H9 (cell line): ENCODE measurements around the gene GPLD1. TPM values are rescaled to one million over a fixed set of nuclear protein-coding genes. Genes with fewer than 3 reads are reported as not detected.

Source experiments
- DNase-seq: peaks from one replicate; pipeline ENCODE4 v3.0.0-alpha.2; 2017
- H2AFZ ChIP-seq: one replicate; pipeline ENCODE4 v1.6.1; 2013; ENCODE audit warnings: mild to moderate bottlenecking, low read length, control low read depth, moderate library complexity
- H2AK5ac ChIP-seq: 2 replicates; pipeline ENCODE4 v1.6.1; 2013; ENCODE audit warnings: low read length, control low read depth, mixed read lengths; ENCODE audit not compliant: insufficient read length
- H2BK120ac ChIP-seq: one replicate; pipeline ENCODE4 v1.6.1; 2013; ENCODE audit warnings: low read depth, mild to moderate bottlenecking, low read length, control low read depth, inconsistent platforms; ENCODE audit not compliant: poor library complexity, severe bottlenecking
- H2BK12ac ChIP-seq: 2 replicates; pipeline ENCODE4 v1.6.1; 2013; ENCODE audit warnings: low read length, control low read depth, mixed read lengths, low read depth; ENCODE audit not compliant: insufficient read length
- H2BK15ac ChIP-seq: 2 replicates; pipeline ENCODE4 v1.6.1; 2013; ENCODE audit warnings: low read depth, low read length, control low read depth
- H2BK20ac ChIP-seq: one replicate; pipeline ENCODE4 v1.6.1; 2013; ENCODE audit warnings: low read depth, mild to moderate bottlenecking, low read length, control low read depth, inconsistent platforms; ENCODE audit not compliant: poor library complexity, severe bottlenecking
- H2BK5ac ChIP-seq: 2 replicates; pipeline ENCODE4 v1.6.1; 2013; ENCODE audit warnings: low read length, control low read depth, mixed read lengths; ENCODE audit not compliant: insufficient read length
- H3K14ac ChIP-seq: 2 replicates; pipeline ENCODE4 v1.6.1; 2013; ENCODE audit warnings: low read length, control low read depth; ENCODE audit not compliant: insufficient read depth
- H3K18ac ChIP-seq: 2 replicates; pipeline ENCODE4 v1.6.1; 2013; ENCODE audit warnings: low read depth, mild to moderate bottlenecking, mixed read lengths, low read length, control low read depth; ENCODE audit not compliant: insufficient read length
- H3K23ac ChIP-seq: 2 replicates; pipeline ENCODE4 v1.6.1; 2013; ENCODE audit warnings: low read length, control low read depth, mixed read lengths, low read depth; ENCODE audit not compliant: insufficient read length
- H3K23me2 ChIP-seq: 2 replicates; pipeline ENCODE4 v1.6.1; 2013; ENCODE audit warnings: low read depth, mild to moderate bottlenecking, mixed read lengths, low read length, control low read depth; ENCODE audit not compliant: insufficient read length, poor library complexity, severe bottlenecking
- H3K27ac ChIP-seq: 2 replicates; pipeline ENCODE4 v1.5.1; 2013; ENCODE audit warnings: low read length, control low read depth, mixed read lengths, low read depth; ENCODE audit not compliant: insufficient read length
- H3K27me3 ChIP-seq: 2 replicates; pipeline ENCODE4 v1.6.1; 2013; ENCODE audit warnings: low read length, control low read depth, inconsistent platforms; ENCODE audit not compliant: insufficient read depth
- H3K4ac ChIP-seq: 2 replicates; pipeline ENCODE4 v1.6.1; 2013; ENCODE audit warnings: low read depth, mild to moderate bottlenecking, control low read depth, inconsistent platforms, low read length, moderate library complexity
- H3K4me1 ChIP-seq: 2 replicates; pipeline ENCODE4 v1.6.1; 2013; ENCODE audit warnings: low read length, control low read depth, inconsistent platforms; ENCODE audit not compliant: insufficient read depth
- H3K4me2 ChIP-seq: 2 replicates; pipeline ENCODE4 v1.6.1; 2013; ENCODE audit warnings: low read length, control low read depth, mixed read lengths; ENCODE audit not compliant: insufficient read length, insufficient read depth
- H3K56ac ChIP-seq: 2 replicates; pipeline ENCODE4 v1.6.1; 2013; ENCODE audit warnings: low read depth, mild to moderate bottlenecking, mixed read lengths, low read length, control low read depth; ENCODE audit not compliant: insufficient read length
- H3K79me1 ChIP-seq: 2 replicates; pipeline ENCODE4 v1.6.1; 2013; ENCODE audit warnings: low read depth, mild to moderate bottlenecking, moderate library complexity, low read length, control low read depth, inconsistent platforms; ENCODE audit not compliant: insufficient read depth, poor library complexity, severe bottlenecking
- H3K79me2 ChIP-seq: 2 replicates; pipeline ENCODE4 v1.6.1; 2013; ENCODE audit warnings: low read length, control low read depth, inconsistent platforms; ENCODE audit not compliant: insufficient read depth
- H3K9ac ChIP-seq: 2 replicates; pipeline ENCODE4 v1.6.1; 2013; ENCODE audit warnings: low read length, control low read depth, mixed read lengths; ENCODE audit not compliant: insufficient read length; ENCODE audit errors: extremely low read depth
- H3K9me3 ChIP-seq: one replicate; pipeline ENCODE4 v1.6.1; 2013; ENCODE audit warnings: low read depth, low read length, inconsistent platforms; ENCODE audit not compliant: control insufficient read depth
- H3T11ph ChIP-seq: one replicate; pipeline ENCODE4 v1.6.1; 2013; ENCODE audit warnings: mild to moderate bottlenecking, low read length, control low read depth, inconsistent platforms
- H4K20me1 ChIP-seq: one replicate; pipeline ENCODE4 v1.6.1; 2013; ENCODE audit not compliant: control insufficient read depth, insufficient read length, insufficient read depth
- H4K5ac ChIP-seq: 2 replicates; pipeline ENCODE4 v1.6.1; 2013; ENCODE audit warnings: low read depth, mild to moderate bottlenecking, mixed read lengths, low read length, control low read depth; ENCODE audit not compliant: insufficient read length
- H4K8ac ChIP-seq: replicated peaks from 2 replicates; pipeline ENCODE4 v1.6.1; 2013; ENCODE audit warnings: low read length, control low read depth, mixed read lengths, low read depth; ENCODE audit not compliant: insufficient read length
- H4K91ac ChIP-seq: 2 replicates; pipeline ENCODE4 v1.6.1; 2013; ENCODE audit warnings: low read depth, mild to moderate bottlenecking, moderate library complexity, mixed read lengths, low read length, control low read depth; ENCODE audit not compliant: insufficient read length
- H3K27ac Mint-ChIP-seq, 3 experiments: 2 replicates in 2 of 3; 3 replicates in 1 of 3; pipeline ENCODE4 v1.8.0; 2020 to 2021; ENCODE audit warnings: mixed read lengths in 3 of 3, mild to moderate bottlenecking in 1 of 3, moderate library complexity in 1 of 3
- H3K27me3 Mint-ChIP-seq: 2 replicates; pipeline ENCODE4 v1.8.0; 2021; ENCODE audit warnings: low read depth, mild to moderate bottlenecking, moderate library complexity, mixed read lengths
- H3K36me3 Mint-ChIP-seq, 3 experiments: 2 replicates in 2 of 3; 3 replicates in 1 of 3; pipeline ENCODE4 v1.8.0; 2020 to 2021; ENCODE audit warnings: low read depth in 3 of 3, mixed read lengths in 3 of 3; ENCODE audit not compliant: insufficient read depth in 1 of 3
- H3K4me1 Mint-ChIP-seq, 2 experiments: 2 replicates each; pipeline ENCODE4 v1.8.0; 2020; ENCODE audit warnings: mixed read lengths in 2 of 2
- H3K4me3 Mint-ChIP-seq, 2 experiments: 2 replicates in 1 of 2; 3 replicates in 1 of 2; pipeline ENCODE4 v1.8.0; 2020 to 2021; ENCODE audit warnings: mild to moderate bottlenecking in 2 of 2, mixed read lengths in 2 of 2, moderate library complexity in 1 of 2
- H3K9me3 Mint-ChIP-seq, 2 experiments: 2 replicates in 1 of 2; 3 replicates in 1 of 2; pipeline ENCODE4 v1.8.0; 2020; ENCODE audit warnings: mild to moderate bottlenecking in 2 of 2, mixed read lengths in 2 of 2, moderate library complexity in 1 of 2
- WGBS: extraction: QIAGEN DNeasy Blood & Tissue Kit; methylation state at CpG from one replicate; pipeline ENCODE4 v1.1.7; 2013; ENCODE audit warnings: missing lambda C conversion rate, low lambda C conversion rate, mixed read lengths; ENCODE audit not compliant: insufficient read length; ENCODE audit errors: extremely low coverage; 5-methylcytosine and 5-hydroxymethylcytosine counted together
- total RNA-seq: library from RNA; stranded (reverse); gene quantifications from 2 replicates; pipeline ENCODE4 v1.2.1, GENCODE V29; 2021
- TF ChIP-seq, protein P1 (sequence below): fragments of 200-600 bp; sonication (generic); conservative IDR thresholded peaks from 3 replicates; pipeline ENCODE4 v1.8.0; 2021; ENCODE audit warnings: antibody characterized with exemption, mild to moderate bottlenecking

GPLD1 gene
- total RNA-seq, 1 experiment from 2014 or later = 8.0 TPM

DNA sequence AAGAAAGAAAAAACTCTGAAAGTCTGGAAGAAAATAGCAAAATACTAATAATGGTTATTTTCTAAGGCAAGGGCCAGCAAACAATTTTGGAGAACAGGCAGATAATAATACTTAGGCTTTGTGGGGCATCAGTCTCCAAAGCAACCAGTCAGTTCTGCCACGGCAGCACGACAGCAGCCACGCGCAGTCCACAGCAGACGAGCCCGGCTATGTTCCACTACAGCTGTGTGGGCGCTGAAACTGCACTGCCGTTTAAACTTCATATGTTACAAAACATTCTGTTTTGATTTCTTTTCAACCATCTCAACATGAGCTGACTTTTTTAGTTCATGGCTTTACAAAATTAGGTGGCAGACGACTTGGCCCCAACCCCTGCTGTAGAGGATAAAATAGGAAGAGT, 56.8 kb downstream of the GPLD1 start:
- Histone ChIP-seq H3K27ac (no peak overlapping the region), H3K9me3 (no peaks in the 10 kb centered on the region), H2AK5ac (no peak overlapping the region), H3K18ac (no peak overlapping the region), H2BK12ac (no peak overlapping the region), H3K27me3 (no peaks in the 10 kb centered on the region), H2BK5ac (no peak overlapping the region), H3K4ac (no peak overlapping the region), H3K79me1 (no peaks in the 10 kb centered on the region), H3K4me2 (no peak overlapping the region), H2BK120ac (no peak overlapping the region), H3K9ac (no peak overlapping the region), H3K56ac (no peak overlapping the region), H3T11ph (no peak overlapping the region), H3K23me2 (no peaks in the 10 kb centered on the region), H4K91ac (no peak overlapping the region), H3K4me1 (no peaks in the 10 kb centered on the region), H4K5ac (no peak overlapping the region), H3K79me2 (no peaks in the 10 kb centered on the region), H3K14ac (no peak overlapping the region), H2BK15ac (no peak overlapping the region), H3K23ac (no peak overlapping the region), H2AFZ (no peak overlapping the region), H4K20me1 (no peaks in the 10 kb centered on the region), H2BK20ac (no peak overlapping the region), H4K8ac (no peak overlapping the region)
- no peak overlapping the region for H3K4me3 Mint-ChIP-seq
- DNase-seq = no peak
- H3K27ac Mint-ChIP-seq = no peak overlapping the region
- no peaks in the 10 kb centered on the region for H3K4me1 Mint-ChIP-seq
- no peaks in the 10 kb centered on the region for H3K27me3 Mint-ChIP-seq
- TF ChIP-seq, protein P1, sequence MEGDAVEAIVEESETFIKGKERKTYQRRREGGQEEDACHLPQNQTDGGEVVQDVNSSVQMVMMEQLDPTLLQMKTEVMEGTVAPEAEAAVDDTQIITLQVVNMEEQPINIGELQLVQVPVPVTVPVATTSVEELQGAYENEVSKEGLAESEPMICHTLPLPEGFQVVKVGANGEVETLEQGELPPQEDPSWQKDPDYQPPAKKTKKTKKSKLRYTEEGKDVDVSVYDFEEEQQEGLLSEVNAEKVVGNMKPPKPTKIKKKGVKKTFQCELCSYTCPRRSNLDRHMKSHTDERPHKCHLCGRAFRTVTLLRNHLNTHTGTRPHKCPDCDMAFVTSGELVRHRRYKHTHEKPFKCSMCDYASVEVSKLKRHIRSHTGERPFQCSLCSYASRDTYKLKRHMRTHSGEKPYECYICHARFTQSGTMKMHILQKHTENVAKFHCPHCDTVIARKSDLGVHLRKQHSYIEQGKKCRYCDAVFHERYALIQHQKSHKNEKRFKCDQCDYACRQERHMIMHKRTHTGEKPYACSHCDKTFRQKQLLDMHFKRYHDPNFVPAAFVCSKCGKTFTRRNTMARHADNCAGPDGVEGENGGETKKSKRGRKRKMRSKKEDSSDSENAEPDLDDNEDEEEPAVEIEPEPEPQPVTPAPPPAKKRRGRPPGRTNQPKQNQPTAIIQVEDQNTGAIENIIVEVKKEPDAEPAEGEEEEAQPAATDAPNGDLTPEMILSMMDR = no peak
- peaks cover 0 to 3% of the 10 kb centered on the region in 2 experiments; a peak in 1 of 5 replicates for H3K9me3 Mint-ChIP-seq
- peaks cover 0 to 13% (median 10%) of the 10 kb centered on the region in 3 experiments; a peak in 4 of 7 replicates for H3K36me3 Mint-ChIP-seq
- no CpG with 5 or more reads among the region's 9 CpGs for WGBS
